Tibial nerve (tissue), 4 donors: ENCODE measurements around the gene NTRK2. TPM values are rescaled to one million over a fixed set of nuclear protein-coding genes. Genes with fewer than 3 reads are reported as not detected.

Source experiments
- DNase-seq, 2 donors: peaks; one replicate each; pipeline ENCODE4 v3.0.0-alpha.2; 2019; ENCODE audit warnings: low spot score in 2 of 2
- H3K27ac ChIP-seq, 4 donors: fragments of 200-600 bp; sonication (generic) in 3 of 4; one replicate each; pipeline ENCODE4 v1.5.1; 2017 to 2019; ENCODE audit warnings: mild to moderate bottlenecking in 1 of 4
- H3K27me3 ChIP-seq, 2 donors: fragments of 200-600 bp; sonication (generic) in 1 of 2; one replicate each; pipeline versions ENCODE4 v1.5.1 to v1.6.0; 2017 to 2019
- H3K36me3 ChIP-seq, 3 donors: fragments of 200-600 bp; sonication (generic); one replicate each; pipeline ENCODE4 v1.5.1; 2018 to 2019
- H3K4me1 ChIP-seq, 4 donors: fragments of 200-600 bp; sonication (generic) in 3 of 4; one replicate each; pipeline ENCODE4 v1.5.1; 2017 to 2019
- H3K4me3 ChIP-seq, 4 donors: fragments of 200-600 bp; sonication (generic) in 3 of 4; one replicate each; pipeline ENCODE4 v1.5.1; 2017 to 2019; ENCODE audit warnings: mild to moderate bottlenecking in 1 of 4, moderate library complexity in 1 of 4
- H3K9me3 ChIP-seq, 4 donors: fragments of 200-600 bp; sonication (generic) in 3 of 4; one replicate each; pipeline ENCODE4 v1.5.1; 2017 to 2019
- EP300 ChIP-seq, 2 donors: sonication (generic); formaldehyde crosslinking; IDR thresholded peaks; one replicate each; pipeline ENCODE4 v1.6.1; 2017; ENCODE audit warnings: antibody characterized with exemption in 2 of 2, mild to moderate bottlenecking in 1 of 2
- POLR2A ChIP-seq, 2 donors: fragments of 450-650 bp; IDR thresholded peaks; one replicate each; pipeline ENCODE4 v1.6.1; 2017; ENCODE audit warnings: antibody characterized with exemption in 2 of 2, mild to moderate bottlenecking in 2 of 2, moderate library complexity in 2 of 2
- WGBS, 2 donors: methylation state at CpG; one replicate each; pipeline ENCODE4 v1.1.5; 2018; 5-methylcytosine and 5-hydroxymethylcytosine counted together
- total RNA-seq, 4 donors: library from RNA; depleted of rRNA; stranded (reverse); fragments of >200 nt; gene quantifications; one replicate each; pipeline ENCODE4 v1.1.0, GENCODE V29; 2016
- TF ChIP-seq, protein P1 (sequence below), 5 experiments: fragments of 200-600 bp in 3 of 5; fragments of 450-650 bp in 2 of 5; sonication (generic) in 3 of 5; IDR thresholded peaks; one replicate each; pipeline ENCODE4 v1.5.1; 2016 to 2019; ENCODE audit warnings: antibody characterized with exemption in 5 of 5, mild to moderate bottlenecking in 3 of 5, moderate library complexity in 2 of 5

Gene NTRK2
- total RNA-seq, 4 donors from 2014 or later: 46.7 to 83.4 (median 69.5) TPM

GRCh38 chr9:84955971-84956370, 286.4 kb downstream of the NTRK2 start:
- TF ChIP-seq POLR2A (IDR thresholded peaks at IDR 0.05) (no peak), EP300 (IDR thresholded peaks at IDR 0.05) (no peak)
- TF ChIP-seq, protein P1, sequence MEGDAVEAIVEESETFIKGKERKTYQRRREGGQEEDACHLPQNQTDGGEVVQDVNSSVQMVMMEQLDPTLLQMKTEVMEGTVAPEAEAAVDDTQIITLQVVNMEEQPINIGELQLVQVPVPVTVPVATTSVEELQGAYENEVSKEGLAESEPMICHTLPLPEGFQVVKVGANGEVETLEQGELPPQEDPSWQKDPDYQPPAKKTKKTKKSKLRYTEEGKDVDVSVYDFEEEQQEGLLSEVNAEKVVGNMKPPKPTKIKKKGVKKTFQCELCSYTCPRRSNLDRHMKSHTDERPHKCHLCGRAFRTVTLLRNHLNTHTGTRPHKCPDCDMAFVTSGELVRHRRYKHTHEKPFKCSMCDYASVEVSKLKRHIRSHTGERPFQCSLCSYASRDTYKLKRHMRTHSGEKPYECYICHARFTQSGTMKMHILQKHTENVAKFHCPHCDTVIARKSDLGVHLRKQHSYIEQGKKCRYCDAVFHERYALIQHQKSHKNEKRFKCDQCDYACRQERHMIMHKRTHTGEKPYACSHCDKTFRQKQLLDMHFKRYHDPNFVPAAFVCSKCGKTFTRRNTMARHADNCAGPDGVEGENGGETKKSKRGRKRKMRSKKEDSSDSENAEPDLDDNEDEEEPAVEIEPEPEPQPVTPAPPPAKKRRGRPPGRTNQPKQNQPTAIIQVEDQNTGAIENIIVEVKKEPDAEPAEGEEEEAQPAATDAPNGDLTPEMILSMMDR (IDR thresholded peaks at IDR 0.05): no peak
- 79 to 82% methylated on average over 4 of the region's 4 CpGs for WGBS, 2 donors
- no peak overlapping the region for H3K4me3 ChIP-seq
- H3K36me3 ChIP-seq: no peaks in the 10 kb centered on the region
- no peaks in the 10 kb centered on the region for H3K9me3 ChIP-seq
- H3K27ac ChIP-seq: no peak overlapping the region
- no peaks in the 10 kb centered on the region for H3K27me3 ChIP-seq
- peaks cover 0 to 15% (median 3%) of the 10 kb centered on the region in 4 donors for H3K4me1 ChIP-seq
- no peak for DNase-seq

- no peaks in the 10 kb centered on the region for H3K9me3 ChIP-seq
- 94 to 98% methylated on average over 5 of the region's 5 CpGs for whole genome bisulfite sequencing, 2 donors
- H3K27me3 ChIP-seq: no peaks in the 10 kb centered on the region
- H3K27ac ChIP-seq: no peak overlapping the region
- DNase-seq: no peak
- no peaks in the 10 kb centered on the region for H3K4me1 ChIP-seq
- TF ChIP-seq EP300 (IDR thresholded peaks at IDR 0.05): no peak
- TF ChIP-seq, protein P1 (IDR thresholded peaks at IDR 0.05): no peak
- no peak overlapping the region for H3K4me3 ChIP-seq
- no peaks in the 10 kb centered on the region for H3K36me3 ChIP-seq
These were observed 289.8 kb downstream of the NTRK2 start for GRCh38 chr9:84959339-84959738.

DNA sequence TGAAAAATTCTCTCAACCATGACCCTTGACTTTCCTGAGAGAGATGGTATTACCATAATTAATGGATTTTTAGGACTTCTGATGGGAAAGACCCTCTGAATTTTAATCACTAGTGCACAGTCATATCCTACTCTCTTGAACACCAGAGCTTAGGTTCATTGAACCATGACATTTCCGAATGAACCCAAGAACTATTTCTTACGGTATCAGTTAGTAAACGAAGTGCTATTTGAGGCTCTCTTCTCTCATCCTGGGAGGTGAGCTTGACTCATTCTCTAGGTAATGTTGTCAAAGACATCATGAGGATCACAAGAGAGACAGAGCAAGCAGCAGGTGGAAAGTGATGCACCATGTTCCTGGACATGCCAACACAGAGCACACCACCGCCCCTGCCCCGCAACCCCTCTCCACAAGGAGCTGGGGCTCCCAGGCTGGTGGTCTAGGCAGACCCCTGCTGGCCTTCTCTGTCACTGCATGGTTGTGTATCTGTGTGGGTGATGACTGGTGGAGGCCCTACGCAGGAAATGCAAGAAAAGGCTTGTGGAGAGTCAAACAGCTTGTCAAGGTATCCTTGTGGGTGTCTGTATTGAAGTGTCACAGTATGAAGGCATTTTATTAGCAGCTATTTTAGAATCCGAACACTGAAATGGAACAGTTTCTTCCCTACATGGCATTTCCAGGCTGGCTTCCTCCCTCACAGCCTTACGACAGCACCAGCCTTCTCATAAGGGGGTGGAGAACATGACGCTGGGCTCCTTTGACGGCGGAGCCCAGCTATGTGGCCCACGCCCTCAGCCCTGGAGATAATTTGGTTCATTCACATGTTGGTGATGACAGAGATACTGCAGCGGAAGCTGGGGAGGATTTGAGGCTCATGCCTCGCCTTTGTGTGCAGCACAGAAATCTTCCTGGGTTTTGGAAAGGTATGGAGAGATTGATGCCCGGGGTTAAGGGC, 297.6 kb downstream of the NTRK2 start:
- Histone ChIP-seq H3K36me3 (no peaks in the 10 kb centered on the region), H3K27ac (peak overlapping the region in 1 of 4 donors; percentile 5), H3K27me3 (no peaks in the 10 kb centered on the region), H3K9me3 (no peaks in the 10 kb centered on the region), H3K4me3 (no peak overlapping the region), H3K4me1 (peaks cover 0 to 8% (median 0%) of the 10 kb centered on the region in 4 donors)
- DNase-seq: no peak
- 85 to 86% methylated on average over 15 of the region's 15 CpGs for WGBS, 2 donors
- TF ChIP-seq, protein P1 (IDR thresholded peaks at IDR 0.05): no peak
- TF ChIP-seq EP300 (IDR thresholded peaks at IDR 0.05) (peak in 1 of 2 donors; percentile 47), POLR2A (IDR thresholded peaks at IDR 0.05) (no peak)

DNA sequence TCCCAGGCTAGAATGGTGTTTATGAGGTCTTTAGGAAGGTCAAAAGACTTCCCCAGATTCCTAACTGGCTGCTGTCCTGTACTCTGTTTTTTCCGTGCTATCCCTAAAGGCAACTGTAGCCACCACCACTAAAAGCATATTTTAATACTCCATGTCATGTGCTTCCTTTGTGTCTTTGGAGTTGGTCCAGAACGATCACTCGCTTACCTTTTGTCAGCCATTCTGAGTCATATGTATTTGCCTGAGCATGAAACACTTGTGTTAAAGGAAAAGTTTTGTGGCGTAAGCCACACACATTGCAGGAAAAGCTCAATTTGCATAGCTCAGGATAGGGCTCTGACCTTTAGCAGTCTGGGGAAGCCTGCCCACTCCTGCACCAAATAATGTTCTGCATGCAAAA, 299.6 kb downstream of the NTRK2 start:
- Histone ChIP-seq H3K4me3 (no peak overlapping the region), H3K27me3 (no peaks in the 10 kb centered on the region), H3K36me3 (no peaks in the 10 kb centered on the region), H3K27ac (peak overlapping the region in 1 of 4 donors; percentile 39), H3K9me3 (no peaks in the 10 kb centered on the region), H3K4me1 (peaks cover 0 to 8% (median 0%) of the 10 kb centered on the region in 4 donors)
- WGBS, 2 donors: 28 to 31% methylated on average over 4 of the region's 4 CpGs
- DNase-seq: no peak
- TF ChIP-seq EP300 (IDR thresholded peaks at IDR 0.05) (no peak), POLR2A (IDR thresholded peaks at IDR 0.05) (no peak)
- TF ChIP-seq, protein P1 (IDR thresholded peaks at IDR 0.05): no peak

DNA sequence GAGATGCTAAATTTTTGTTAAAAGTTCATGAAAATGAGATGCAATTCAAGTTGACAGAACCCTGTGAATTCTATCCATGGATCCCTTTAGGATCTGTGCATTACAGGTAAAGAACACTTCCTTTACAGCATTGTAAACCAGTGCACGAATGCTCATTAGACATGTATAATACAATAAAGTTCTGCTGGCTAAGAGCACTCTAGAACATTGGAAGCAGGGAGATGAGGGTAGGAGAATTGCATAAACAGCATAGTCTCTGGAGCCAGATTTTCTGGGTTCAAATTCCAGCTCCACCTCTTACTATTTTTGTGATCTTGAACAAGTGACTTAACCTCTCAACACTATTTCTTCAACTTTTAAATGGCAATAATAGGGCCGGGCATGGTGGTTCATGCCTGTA, 300.2 kb downstream of the NTRK2 start:
- peaks cover 0 to 8% (median 0%) of the 10 kb centered on the region in 4 donors for H3K4me1 ChIP-seq
- DNase-seq: no peak
- TF ChIP-seq, protein P1 (IDR thresholded peaks at IDR 0.05): no peak
- no peak for TF ChIP-seq EP300 (IDR thresholded peaks at IDR 0.05)
- TF ChIP-seq POLR2A (IDR thresholded peaks at IDR 0.05): no peak
- no peaks in the 10 kb centered on the region for H3K9me3 ChIP-seq
- H3K4me3 ChIP-seq: no peak overlapping the region
- no peaks in the 10 kb centered on the region for H3K36me3 ChIP-seq
- H3K27me3 ChIP-seq: no peaks in the 10 kb centered on the region
- H3K27ac ChIP-seq: no peak overlapping the region
- WGBS, 2 donors: 91 to 94% methylated on average over 2 of the region's 2 CpGs
